GM20431 (cell line): ENCODE results near the gene HSPA6.
"Not testable (repeated sequence)": the region's sequence is repeated elsewhere in the genome, so short reads cannot be mapped to it uniquely, and the experiment has no call there.

Experiments
- in situ Hi-C: fragments of 300-500 bp; cut with MseI, MboI; formaldehyde crosslinking; loops from one replicate; pipeline ENCODE4 v1.15.0; 2020; ENCODE audit warnings: low sequenced_read_pairs; ENCODE audit not compliant: unreplicated experiment

Gene HSPA6

DNA sequence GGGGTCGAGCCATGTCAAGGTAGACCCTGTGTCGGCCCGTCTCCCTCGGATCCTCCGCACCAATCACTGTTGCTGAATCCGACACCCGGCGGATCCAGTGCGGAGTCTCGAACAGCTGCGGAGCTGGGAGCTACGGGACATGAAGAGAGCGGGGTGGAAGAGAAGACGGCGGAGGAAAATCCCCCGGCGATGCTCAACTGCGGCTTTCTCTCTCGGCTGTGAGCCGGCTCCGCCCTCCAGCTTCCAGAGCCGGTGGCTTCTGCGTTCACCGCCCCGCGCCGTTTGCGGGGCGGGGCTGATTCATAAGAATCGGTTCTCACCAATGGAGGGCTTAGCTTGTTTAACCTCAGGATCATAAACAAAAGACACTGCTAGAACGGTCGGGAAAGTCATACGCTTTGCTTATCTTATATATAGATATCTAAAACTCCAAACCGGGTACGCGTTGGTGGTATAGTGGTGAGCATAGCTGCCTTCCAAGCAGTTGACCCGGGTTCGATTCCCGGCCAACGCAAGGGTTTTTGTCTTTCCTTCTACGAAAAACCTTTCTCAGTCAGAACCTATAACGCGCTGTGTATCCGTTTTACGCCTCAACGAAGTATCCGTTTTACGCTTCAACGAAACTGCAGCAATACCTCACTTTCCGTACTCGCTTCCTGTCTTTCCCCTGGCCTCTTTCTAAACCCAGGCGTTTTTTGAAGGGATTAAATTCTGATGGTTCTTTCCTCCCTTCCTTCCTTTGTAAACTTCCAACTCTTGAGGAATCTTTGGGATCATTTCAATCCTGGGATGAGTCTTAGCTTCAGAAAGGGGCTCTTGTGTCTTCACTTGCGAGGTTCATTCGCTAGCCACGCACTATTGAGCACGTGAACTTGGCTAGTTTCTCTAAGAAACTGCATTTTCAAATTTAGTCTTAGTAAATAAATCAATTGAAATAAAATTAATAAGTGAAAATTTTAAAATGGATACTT is 6.6 kb downstream of the HSPA6 start:
- in situ Hi-C loops: not testable (repeated sequence)

DNA sequence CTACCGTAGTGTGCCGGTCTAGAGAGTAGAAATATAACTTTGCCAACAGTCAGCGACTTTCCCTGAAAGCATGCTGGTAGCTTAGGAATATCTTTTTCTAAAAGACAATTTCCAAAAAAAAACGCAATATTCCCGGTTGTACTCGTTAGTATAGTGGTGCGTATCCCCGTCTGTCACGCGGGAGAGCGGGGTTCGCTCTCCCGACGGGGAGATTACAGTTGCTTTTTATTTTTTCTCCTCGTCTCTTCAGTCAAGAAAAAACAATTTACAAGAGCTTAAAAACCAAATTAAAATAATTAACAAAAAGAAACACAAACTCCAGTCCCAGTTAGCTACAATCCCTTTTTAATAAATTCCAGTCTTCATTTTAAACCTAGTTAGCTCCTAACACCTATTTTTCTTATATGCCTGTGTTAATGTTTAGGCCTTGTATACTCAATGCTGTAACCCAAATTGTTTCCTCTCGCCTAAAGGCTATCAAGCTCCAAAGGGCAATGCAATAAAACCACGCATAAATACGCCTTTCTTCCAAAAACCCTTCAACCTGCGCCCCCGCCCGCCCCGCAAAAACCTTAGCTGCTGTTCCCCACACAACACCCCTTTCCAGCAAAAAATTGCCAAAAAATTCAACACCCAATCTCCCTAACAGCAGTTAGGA is 7.8 kb downstream of the HSPA6 start:
- in situ Hi-C loops: no loop called here

DNA sequence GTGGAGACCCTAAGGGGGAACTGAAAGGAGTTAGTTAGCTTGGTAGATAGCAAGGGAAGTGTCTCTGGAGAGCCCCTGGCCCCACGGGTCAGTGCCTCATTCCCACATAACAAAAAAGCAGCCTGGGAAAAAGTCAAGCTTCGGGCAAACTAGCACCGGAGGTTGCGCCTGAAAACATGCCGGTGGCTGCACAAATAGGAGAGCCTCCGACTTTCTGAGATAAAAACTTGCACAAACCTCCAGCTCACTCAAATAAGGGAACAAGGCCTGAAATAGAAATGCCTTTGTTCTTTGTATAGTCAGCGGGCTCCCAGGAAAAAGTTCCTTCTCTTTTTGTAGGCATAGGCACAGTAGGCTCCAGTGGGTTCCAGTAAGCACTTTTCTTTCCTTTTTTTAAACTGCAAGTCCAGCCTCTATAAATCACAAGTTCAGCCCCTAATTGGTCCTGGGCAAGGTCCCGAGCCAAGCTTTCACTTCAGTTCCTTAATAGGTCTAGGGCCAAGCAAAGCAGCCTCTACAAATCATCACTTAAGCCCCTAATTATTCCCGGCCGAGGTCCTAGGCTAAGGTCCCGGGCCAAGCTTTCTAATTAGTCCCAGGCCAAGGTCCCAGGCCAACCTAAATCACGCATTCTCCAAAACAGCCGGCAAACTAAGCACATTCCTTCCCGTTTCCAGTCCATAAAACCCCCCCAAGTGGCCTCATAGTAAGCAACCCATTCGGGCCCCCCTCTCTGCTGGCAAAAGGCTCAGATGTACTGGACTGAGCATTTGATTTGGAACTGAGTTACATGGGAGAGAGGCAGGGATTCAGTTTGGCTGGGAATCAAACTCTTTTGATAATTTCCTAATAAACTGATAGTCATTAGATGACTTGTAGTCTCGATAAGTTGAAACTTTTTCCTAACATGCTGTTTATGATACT is 8.6 kb downstream of the HSPA6 start:
- in situ Hi-C loops: not testable (repeated sequence)

DNA sequence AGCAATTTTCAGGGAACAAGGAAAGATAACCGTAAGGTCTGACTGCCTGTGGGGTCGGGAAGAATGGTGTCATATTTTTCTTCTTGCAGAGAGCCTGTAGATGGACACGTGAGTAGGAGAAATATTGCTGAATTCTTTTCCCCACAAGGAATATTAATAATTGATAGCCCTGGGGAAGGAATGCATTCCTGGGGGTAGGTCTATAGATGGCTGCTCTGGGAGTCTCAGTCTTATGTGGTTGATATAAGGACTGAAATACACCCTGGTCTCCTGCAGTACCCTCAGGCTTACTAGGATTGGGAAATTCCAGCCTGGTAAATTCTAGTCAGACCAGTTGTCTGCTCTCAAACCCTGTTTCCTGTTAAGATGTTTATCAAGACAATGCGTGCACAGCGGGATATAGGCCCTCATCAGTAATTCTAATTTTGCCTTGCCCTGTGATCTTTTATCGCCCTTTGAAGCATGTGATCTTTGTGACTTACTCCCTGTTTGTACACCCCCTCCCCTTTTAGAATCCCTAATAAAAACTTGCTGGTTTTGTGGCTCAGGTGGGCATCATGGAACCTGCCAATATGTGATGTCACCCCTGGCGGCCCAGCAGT is 12.8 kb downstream of the HSPA6 start:
- in situ Hi-C loops: not testable (repeated sequence)

DNA sequence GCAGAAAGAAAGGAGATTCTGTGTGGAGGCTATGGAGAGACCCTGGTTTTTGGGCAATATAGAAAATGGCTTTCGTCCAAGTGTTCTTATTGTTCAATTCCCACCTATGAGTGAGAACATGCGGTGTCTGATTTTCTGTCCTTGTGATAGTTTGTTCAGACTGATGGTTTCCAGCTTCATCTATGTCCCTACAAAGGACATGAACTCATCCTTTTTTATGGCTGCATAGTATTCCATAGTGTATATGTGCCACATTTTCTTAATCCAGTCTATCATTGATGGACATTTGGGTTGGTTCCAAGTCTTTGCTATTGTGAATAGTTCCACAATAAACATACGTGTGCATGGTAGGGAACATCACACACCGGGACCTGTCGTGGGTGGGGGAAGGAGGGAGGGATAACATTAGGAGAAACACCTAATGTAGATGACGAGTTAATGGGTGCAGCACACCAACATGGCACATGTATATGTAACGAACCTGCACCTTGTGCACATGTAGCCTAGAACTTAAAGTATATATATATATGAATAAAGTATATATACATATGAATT is 14.7 kb downstream of the HSPA6 start:
- in situ Hi-C loops: not testable (repeated sequence)

DNA sequence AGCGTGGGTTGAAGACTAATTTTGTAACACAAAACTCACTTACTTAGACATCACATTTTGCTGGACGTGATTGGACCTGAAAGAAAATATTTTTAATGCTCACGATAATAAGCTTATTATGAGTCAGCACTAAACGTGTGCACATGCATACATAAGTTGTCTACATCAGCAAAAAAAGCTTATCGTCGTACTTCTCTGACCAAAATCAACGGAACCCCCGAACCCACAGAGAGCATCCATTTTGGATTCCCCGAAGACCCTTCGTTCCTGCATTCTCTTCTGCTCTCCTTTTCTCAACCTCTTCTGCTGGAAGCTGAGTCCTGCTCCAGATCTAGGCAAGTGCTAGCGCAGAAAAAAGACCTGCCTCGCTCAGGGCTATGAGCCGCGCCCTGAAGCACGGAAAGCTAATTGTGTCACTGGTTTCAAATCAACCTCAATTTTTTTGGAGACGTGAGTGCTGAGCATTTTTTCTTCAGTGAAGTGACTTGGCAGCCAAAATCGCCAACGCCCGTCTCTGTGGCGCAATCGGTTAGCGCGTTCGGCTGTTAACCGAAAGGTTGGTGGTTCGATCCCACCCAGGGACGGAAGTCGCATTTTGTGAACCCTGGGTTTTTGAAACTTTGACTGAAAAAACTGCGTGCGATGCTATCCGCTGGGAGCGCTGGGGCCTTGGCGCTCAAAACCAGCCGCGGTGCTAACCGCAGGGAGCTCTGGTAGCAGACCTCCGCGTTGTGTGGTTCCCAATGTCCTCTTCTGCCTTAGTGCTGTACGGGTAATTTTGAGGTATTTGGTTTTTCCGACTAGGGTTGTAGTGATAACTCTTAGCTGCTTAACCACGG is 15.6 kb downstream of the HSPA6 start:
- in situ Hi-C loops: not testable (repeated sequence)

DNA sequence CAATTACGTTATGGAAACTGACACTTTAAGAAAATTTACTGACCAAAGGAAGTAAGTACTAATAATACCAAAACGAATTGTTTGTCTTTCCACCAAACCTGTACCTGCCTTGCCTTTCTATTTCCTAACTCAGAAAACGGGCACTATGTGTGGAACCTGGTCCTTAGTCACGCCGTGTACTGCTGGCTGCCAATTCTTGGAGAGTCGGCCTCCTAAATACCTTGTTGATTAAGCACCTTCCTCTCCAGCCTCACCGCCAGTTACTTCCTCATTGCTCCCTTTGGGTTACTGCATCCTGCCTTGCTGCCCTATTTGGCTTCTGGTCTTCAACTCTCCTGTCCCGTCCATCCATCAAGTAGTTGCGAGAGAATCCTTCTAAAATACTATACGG is 16.2 kb downstream of the HSPA6 start:
- in situ Hi-C loops: not testable (repeated sequence)

DNA sequence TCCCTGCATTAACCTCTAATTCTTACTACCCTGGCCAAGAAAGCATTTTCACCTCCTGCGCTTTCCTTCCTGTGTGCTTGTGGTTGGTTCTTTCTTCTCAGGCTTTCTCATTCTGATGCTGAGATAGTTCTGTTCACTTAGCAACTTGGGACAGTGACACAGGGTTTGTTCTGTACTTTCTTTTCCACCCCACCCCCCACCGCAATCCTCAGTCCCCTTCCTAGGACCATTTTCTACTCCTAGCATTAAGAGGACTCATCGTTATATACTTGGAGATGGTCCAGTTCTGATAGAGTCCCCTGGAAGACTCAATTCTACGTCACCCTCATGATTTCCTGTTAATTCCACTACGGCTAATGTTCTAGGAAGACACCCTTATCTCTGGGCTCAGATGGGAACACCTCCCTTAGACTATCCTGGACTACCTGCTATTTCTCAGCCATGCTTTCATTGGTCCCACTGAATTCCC is 17.8 kb downstream of the HSPA6 start:
- in situ Hi-C loops: not testable (repeated sequence)

DNA sequence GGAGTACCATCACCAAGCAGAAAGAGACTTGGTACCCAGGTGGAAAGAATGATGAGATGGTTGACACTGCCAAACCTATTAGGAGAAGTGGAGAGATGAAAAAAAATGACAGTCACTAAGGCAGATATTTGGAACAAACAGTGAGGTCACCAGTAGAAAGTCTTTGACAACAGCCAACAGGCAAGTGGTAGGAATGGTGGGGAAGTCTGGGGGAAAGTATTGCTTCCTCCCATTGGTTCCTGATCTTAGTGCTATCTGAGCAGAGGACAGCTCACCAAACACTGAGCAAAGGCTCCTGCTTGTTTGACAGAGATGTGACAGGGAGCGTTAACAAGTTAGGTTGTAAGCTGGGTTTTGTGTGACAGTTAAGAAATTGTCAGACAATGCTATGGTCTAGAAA is 18.8 kb downstream of the HSPA6 start:
- in situ Hi-C loops: not testable (repeated sequence)

DNA sequence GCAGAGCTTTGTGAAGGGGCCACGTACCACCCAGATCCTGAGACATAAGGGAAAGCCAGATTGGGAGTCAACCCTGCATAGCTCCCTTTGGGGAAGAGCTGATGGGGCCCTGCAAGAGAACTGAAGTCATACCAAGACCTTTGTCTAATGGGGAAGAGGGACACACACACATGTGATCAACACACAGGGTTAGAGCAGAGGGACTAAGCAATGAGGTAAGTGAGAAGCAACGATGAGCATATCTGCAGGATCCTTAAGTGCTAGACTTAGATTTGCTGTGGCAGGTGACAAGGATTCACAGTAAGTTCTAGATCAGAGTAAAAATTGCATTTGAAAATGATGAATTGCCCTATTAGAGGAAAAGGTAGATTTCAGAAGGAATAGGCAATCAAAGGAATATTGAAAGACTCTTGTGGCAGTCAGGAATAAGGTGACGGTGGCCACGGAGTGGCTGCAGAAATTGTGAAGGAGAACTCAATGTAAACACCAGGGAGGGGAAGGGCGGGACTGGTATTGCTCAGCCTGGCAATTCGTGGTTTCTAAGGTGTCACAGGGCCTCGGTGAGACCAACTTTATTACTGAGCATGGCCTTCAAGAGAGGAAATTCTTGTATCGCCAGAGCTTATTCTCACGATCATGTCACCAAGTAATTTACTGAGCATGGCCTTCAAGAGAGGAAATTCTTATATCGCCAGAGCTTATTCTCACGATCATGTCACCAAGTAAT is 20.8 kb downstream of the HSPA6 start:
- in situ Hi-C loops: not testable (repeated sequence)

DNA sequence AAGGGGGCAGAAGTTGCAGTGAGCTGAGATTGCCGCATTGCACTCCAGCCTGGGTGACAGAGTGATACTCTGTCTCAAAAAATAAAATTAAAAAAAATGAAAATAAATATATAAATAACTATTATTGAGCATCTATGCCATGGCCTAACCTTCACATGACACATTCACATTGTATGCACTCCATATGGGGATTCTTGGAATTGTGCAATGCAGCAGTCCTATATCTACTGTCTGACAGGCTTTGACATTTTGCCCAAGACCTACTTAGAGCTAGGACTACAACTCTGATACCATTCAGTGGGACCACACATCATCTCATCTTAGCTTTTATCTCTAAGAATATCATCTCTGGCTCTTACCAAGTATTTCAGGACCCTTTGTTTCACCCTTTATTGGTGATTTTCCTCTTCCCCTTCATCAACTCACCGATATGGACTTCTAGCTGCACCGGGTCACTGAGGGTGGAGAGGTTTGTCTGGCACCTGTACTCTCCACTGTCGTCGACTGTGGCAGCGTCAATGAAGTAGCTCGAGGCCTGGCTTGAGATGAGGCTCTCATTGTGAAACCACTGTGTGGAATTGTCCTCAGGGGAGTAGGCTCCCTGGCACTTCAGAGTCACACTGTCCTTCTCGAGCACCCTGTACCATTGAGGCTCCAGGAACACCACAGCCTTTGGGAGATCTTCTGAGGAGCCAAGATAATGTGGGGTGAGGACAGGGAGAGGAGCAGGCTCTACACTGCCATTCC is 23.8 kb downstream of the HSPA6 start:
- in situ Hi-C loops: not testable (repeated sequence)

DNA sequence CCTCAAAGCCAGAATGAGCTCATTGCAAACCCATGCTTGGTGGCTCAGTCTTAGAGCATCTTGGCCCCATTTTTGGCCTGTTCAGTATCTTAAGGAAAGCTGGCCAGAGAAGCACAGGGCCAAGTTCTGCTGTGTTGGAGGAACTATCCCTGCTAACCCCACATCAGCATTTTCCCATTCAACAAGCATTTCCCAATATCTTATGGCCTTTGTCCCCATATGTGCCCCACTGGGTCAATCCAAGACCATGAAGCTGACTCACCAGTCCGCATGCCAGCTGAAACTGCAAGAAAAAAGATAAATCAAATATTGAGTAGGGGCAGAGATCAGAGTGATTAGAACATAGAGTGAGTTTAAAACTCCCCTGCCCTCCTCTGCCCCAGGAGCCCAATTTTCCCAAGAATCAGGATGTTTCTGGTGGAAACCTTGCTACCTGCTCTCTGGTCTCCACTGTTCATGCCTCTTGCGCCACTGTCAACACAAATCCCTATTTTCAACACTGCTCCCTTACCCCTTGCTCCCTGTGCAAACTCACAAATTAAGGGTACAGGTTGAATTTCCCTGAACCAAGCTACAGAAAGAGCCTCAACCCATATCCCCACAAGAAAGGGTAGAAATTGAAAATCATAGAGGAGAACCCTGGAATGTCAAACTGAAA is 24.5 kb downstream of the HSPA6 start:
- in situ Hi-C loops: not testable (repeated sequence)

DNA sequence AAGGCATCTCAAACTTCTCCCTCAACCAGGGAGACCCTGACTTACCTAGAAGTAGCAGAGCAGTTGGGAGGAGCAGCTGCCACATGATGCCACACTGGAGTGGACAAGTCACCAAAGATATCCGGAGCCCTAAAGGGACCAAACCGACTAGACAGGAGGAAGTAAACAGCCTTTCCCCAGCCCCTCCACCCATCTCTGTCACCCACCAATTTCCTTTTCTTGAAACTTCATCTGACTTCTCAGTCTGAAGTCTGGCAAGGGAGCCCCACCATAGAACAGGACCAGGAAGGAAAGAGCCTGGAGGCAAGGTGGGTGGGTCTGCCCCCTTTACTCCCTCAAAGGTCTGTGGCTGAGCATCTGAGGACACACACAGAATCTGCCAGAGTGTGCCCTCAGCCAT is 25.3 kb downstream of the HSPA6 start, which contains the start of gene FCGR3A:
Gene FCGR3A (minus strand): TSS at position 167 of the 400 bp plus-strand sequence. CDS start 82 bp downstream, at position 85.
- in situ Hi-C loops: no loop called here

DNA sequence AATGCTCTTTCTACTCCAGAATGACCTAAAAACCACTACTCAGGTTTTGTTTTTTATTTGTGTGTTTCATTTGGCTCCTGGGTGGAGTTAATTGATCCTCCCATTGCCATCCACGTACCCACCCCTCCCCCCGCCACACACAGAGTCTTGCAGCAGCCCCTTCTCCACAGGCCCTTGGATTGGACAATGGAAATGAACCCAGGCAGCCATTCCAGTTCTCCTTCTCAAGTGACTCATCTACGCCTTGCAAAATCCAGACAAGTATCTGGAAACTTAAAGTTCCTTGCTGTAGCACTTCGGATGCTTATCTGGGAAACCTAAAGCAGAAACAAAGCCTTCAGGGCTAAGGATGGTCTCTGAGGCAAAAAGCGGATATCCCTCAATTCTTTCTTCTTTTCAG is 26.6 kb downstream of the HSPA6 start:
- in situ Hi-C loops: not testable (repeated sequence)

DNA sequence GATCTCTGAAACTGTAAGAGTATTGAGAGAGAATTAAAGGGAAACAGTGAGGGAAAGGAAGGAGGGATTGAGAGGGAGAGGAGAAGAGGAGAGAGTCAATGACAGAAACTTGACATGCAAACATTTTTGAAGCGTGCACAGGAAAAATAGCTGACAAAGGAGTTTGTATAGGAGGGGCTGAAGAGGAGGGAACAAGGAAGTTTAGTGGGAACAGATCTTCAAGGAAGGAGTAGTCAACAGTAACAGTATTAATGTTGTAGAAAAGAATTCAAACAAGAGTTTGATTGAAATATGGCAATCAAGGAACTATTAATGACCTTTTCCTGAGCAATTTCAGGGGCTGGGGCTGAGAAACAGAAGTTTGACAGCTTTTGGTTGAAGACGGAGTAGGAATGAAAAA is 29.3 kb downstream of the HSPA6 start:
- in situ Hi-C loops: not testable (repeated sequence)

DNA sequence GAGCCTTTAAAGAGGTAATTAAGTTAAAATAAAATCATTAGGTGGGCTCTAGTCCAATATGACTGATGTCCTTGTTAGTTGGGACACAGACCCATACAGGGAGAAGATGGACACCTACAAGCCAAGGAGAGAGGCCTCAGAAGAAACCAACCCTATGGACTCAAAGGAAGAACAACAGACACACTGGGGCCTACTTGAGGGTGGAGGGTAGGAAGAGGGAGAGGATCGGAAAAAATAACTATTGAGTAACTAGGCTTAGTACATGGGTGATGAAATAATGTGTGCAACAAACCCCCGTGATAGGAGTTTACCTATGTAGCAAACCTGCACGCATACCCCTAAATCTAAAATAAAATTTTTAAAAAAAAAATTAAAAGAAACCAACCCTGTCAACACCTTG is 30.0 kb downstream of the HSPA6 start:
- in situ Hi-C loops: not testable (repeated sequence)
